Endometrial microvascular endothelial cells (primary cell): ENCODE data around the gene RAP1GDS1. TPM values are rescaled to one million over a fixed set of nuclear protein-coding genes. Genes with fewer than 3 reads are reported as not detected.
"Not testable (repeated sequence)": the region's sequence is repeated elsewhere in the genome, so short reads cannot be mapped to it uniquely, and the experiment has no call there.

Source experiments
- in situ Hi-C: cut with HindIII; loops from 2 replicates; pipeline ENCODE4 v1.10.0; 2017; ENCODE audit warnings: low sequenced_read_pairs, low pct_unique_long_range_greater_than_20kb; ENCODE audit errors: inconsistent ontology term
- total RNA-seq: library from RNA; depleted of rRNA; stranded (reverse); fragments of >200 nt; gene quantifications from one replicate; pipeline ENCODE4 v1.2.3, GENCODE V29; 2015; ENCODE audit errors: inconsistent ontology term

Gene RAP1GDS1
- total RNA-seq, 1 donor from 2014 or later, result 60.5 TPM

DNA sequence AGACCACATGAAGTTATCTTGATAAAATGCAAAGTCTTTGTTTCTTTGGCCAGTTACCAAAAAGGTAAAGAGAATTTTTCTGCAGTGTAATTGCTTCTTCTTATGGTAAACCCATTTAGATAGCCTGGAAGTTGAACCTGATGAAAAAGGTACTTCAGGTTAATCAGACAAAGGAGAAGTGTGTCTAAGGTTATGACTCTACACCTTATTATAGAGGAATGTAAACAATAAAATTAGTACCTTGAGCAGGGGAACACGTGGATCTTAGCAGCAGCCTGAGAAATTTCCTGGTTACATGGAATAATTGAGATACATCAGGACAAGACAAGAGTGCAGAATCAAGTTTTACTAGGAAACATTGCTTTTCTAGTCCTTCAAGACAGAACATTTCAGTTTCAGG lies 70.8 kb downstream of the RAP1GDS1 start:
- in situ Hi-C loops, result no loop called here

DNA sequence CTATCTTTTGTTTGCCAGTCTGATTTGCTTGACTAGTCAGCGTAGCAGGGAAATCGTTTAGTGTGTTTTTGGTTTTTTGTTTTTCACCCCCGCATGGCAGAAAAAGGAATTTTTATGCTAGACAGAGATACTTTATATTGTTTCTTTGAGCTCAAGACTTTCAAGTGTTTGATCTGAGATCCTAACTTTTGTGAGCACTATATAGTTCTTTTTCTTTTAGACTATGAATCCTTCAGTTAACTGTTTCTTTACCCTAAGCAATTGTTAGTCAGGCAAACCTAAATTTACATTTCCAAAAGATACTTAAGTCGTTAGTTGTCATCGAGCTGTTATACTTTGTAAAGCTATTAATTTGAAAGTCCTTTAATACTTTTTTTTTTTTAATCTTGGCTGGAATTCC lies 73.3 kb downstream of the RAP1GDS1 start:
- in situ Hi-C loops, result no loop called here

DNA sequence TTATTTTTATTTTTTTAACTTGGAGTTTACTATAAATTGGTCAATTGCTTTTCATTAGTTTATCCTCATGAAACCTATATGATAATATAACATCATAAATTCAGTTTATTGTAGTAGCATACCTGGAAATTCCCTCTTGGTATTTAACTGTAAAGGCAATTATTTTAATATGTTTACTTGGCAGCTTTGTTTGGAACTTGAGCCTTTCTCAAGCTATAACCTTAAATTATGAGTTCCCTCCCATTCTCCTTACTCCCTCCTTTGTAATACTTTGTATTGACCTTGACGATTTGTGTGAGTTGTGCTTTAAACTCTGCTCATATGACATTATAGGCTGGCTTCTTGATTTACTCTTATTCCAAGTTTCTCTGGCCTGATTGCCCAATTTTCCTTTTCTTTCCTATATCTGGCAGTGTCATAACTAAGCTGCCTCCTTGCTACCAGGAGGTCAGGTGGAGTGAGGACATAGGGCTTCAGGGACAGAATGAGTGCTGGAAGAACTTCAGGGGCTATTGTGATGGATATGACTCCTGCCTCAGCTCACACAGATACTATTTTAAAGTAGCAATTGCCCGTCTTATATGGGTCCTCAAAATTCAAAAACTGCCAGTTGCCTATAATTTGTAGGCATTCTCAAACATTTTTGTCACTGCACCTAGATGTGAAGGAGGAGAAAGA lies 77.7 kb downstream of the RAP1GDS1 start:
- in situ Hi-C loops, result no loop called here

DNA sequence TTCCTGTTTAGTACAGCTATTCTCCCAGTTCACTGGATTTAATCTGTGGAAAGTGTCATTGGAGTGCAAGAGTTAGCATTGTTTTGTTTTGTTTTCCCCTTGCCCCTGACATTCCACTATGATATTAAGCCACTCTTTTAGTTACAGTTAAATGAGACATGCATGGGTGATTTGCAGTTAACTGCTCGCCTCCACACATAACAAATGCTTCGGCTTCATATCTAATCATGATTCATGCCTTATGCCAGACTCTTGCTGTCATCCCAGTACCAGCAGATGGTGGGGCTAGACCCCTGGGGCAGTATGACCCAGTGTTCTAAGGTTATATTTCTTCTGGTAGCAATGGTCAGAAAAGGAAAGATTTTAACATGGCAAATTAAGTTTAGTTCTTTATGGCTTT lies 80.1 kb downstream of the RAP1GDS1 start:
- in situ Hi-C loops, result no loop called here

- in situ Hi-C loops, result no loop called here
Measured at GRCh38 chr4:98343626-98344025, 82.4 kb downstream of the RAP1GDS1 start.

DNA sequence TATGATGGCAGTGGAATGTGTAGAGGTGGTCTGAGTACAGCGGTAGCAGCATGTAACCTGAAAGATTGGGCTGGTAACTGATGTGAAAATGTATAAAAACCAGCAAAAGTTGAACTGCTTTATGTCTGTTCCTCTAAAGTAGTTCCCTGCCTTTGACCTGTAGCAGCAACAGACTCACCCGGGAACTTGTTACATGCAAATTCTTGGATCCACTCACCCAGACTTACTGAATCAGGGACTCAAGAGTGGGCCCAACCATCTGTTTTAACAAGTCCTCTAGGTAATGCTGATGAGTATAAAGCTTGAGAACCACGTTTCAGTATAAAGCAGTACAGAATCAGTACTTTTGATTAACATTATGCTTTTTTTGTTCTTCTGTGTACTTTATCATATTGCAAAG lies 84.7 kb downstream of the RAP1GDS1 start:
- in situ Hi-C loops, result no loop called here

- in situ Hi-C loops, result no loop called here
Measured at GRCh38 chr4:98352396-98352795, 91.2 kb downstream of the RAP1GDS1 start.

DNA sequence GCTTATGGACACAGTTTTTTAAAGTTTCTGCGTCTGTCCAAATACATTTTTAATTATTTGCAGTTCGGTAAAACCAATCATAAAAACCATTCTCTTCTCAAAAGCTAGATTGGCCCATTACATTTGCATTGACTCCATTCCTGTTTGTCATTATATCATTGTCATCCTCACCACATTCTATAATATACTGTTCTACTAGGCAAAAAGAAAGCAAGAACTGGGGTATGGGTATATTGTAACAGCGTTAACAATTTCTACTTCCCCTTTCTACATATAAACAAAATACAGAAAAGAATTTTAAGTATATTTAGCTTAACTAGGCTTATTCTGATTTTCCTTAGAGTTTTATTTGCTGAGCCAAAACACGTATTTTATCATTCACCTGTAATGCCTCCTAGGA lies 91.8 kb downstream of the RAP1GDS1 start:
- in situ Hi-C loops, result no loop called here

DNA sequence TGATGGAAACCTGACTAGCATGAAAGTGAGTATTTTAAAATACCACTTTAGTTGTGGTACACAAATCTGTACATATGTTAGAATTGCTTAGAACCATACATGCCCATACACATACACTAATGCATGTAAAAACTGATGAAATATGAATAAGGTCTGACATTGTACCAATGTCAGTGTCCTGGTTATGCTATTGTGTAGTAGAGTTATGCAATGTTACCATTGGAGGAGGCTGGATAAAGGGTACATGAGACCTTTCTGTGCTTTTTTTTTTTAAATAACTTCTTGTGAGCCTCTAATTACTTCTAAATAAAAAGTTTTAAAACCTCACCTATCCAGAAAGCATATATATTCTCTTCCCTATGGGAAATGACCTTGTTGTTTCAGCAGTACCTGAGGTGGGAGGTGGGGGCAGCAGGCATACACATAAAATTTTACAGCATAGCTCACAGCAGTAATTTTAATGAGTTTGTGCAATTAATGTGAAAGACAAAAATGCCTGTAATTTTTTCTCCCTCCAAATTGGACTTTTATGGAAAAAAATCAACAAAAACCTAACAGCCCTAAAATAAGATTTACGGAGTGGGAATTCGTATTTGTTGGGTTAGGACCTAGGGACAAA lies 97.6 kb downstream of the RAP1GDS1 start:
- in situ Hi-C loops, result no loop called here

DNA sequence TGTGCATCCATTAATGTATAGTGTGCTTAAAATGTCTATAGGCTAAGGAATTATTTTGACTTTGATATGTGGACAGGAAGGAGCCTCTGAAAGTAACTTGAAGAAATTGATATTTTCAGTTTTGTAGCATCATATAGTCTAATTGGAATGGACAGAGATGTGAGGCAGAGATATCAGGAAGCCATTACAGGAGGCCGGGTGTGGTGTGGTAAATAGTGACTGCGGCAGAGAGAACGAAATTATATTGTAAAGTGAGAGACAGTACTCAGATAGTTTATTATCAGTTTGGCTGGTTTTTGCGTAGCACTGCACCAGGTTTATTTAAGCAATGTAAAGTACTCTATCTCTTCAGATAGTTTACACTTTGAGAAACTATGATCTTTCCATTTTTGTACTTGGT lies 98.5 kb downstream of the RAP1GDS1 start:
- in situ Hi-C loops, result no loop called here

GRCh38 chr4:98363431-98363830 lies 102.2 kb downstream of the RAP1GDS1 start:
- in situ Hi-C loops, result no loop called here

GRCh38 chr4:98366275-98366674 lies 105.1 kb downstream of the RAP1GDS1 start:
- in situ Hi-C loops, result not testable (repeated sequence)

GRCh38 chr4:98368000-98368399 lies 106.8 kb downstream of the RAP1GDS1 start:
- in situ Hi-C loops, result not testable (repeated sequence)

DNA sequence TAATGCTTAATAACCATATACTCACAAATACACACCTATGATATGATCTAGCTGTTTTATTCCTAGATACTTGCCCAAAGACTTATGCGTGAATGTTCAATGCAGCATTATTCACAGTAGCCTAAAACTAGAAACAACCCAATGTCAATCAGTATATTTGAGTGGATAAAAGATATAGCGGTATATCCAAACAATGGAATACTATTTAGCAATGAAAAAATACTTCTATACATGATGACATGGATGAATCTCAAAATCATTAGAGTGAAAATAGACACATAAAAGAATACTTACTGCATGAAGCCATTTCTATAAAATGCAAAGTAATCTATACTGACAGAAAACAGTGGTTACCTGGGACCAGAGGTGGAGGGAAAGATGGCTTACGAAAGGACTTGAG lies 108.1 kb downstream of the RAP1GDS1 start:
- in situ Hi-C loops, result no loop called here

- in situ Hi-C loops, result no loop called here
Measured at GRCh38 chr4:98374643-98375042, 113.5 kb downstream of the RAP1GDS1 start.

DNA sequence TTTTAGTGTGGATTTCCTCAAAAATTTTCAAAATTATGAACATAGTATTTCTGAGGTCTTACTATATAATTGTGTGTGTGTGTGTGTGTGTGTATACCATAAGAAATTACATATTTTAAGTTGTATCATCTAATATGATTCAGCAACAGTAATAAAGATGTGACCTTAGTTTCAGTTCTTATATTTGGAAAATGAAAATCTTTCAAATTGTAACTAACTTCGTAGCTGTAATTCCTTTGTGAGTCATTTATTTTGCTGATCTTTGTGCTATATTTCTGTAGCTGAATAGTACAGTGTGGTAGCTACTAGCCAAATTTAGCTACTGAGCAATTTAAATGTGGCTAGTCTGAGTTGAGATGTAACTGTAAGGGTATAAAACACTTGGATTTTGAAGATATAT lies 116.4 kb downstream of the RAP1GDS1 start:
- in situ Hi-C loops, result no loop called here

GRCh38 chr4:98381306-98381705 lies 120.1 kb downstream of the RAP1GDS1 start:
- in situ Hi-C loops, result no loop called here

DNA sequence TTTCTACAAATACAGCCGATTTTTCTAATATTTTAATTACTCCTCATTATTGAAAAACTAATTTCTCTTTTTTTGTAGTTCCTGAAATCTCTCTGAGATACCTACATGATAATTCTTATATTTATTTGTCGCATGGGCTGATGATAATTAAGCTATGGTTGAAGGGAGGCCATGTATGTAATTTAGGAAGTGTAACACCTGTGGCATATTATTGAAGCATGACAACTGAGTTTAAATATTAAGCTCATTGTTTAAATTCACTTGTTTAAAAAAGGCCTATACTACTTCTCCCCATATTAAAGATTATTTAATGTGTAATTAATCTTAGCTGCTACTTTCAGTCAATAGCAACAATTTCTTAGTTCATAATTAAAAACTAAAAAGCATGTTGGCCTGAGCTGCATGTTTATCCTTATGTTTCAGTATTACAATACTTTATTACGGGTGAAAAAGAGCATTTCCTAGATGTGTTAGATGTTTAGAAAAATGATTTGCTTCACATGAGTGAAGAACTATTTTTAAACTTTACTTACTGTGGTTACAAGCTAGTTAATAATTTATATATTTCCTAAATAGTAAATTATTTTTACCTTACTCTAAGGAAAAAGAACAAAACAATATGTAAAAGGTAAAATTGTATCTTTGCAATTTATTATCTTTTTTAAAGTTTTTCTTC lies 122.4 kb downstream of the RAP1GDS1 start:
- in situ Hi-C loops, result no loop called here

DNA sequence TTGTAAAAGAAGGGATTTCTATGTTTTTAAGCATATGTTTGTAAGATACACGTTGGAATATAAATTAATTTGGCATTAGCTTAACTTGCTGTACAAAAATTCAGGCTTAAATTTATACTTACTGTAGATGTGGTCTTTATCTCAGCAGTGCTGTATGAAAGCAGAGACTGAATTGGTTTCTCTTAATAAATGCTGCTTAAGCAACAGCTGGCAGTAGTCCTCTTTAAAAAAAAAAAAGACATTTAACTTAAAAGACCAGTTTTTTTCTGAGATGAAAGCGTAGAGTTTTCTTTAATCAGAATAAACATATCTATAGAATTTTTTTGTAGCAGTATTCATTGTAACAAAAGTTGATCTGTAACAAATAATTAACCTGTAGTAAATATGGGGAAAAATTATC lies 124.6 kb downstream of the RAP1GDS1 start:
- in situ Hi-C loops, result no loop called here

GRCh38 chr4:98387345-98388026 lies 126.3 kb downstream of the RAP1GDS1 start:
- in situ Hi-C loops, result no loop called here
